ENCODE measurements around the gene NFX1.
A peak's percentile ranks its signal among the peaks of the same experiment; 100 is the strongest.
"Not testable (repeated sequence)": the region's sequence is repeated elsewhere in the genome, so short reads cannot be mapped to it uniquely, and the experiment has no call there.

Gene NFX1

GRCh38 chr9:33391111-33391771 is 100.9 kb downstream of the NFX1 start:
- DNase-seq (ENCODE audit: low spot score), result not testable (repeated sequence)

GRCh38 chr9:33392591-33393021 is 102.3 kb downstream of the NFX1 start:
- DNase-seq (ENCODE audit: low spot score), result not testable (repeated sequence)

GRCh38 chr9:33393581-33393980 is 103.3 kb downstream of the NFX1 start:
- DNase-seq (ENCODE audit: low spot score), result no peak

GRCh38 chr9:33393986-33394385 is 103.7 kb downstream of the NFX1 start:
- not testable (repeated sequence) for DNase-seq (ENCODE audit: low spot score)

- not testable (repeated sequence) for DNase-seq (ENCODE audit: low spot score)
Measured at GRCh38 chr9:33395159-33395879, 105.0 kb downstream of the NFX1 start.

GRCh38 chr9:33397801-33398200 is 107.5 kb downstream of the NFX1 start:
- not testable (repeated sequence) for DNase-seq (ENCODE audit: low spot score)

- DNase-seq (ENCODE audit: low spot score), result not testable (repeated sequence)
Measured at GRCh38 chr9:33399047-33399446, 108.7 kb downstream of the NFX1 start.

GRCh38 chr9:33401809-33402208 is 111.5 kb downstream of the NFX1 start:
- DNase-seq (ENCODE audit: low spot score), result not testable (repeated sequence)

GRCh38 chr9:33402371-33402770 is 112.1 kb downstream of the NFX1 start, which contains the start of gene AQP7:
Gene AQP7, minus strand, starts transcription at chr9:33402568. Its CDS starts 1,306 bp downstream, at chr9:33401262.
- not testable (repeated sequence) for DNase-seq (ENCODE audit: low spot score)

- DNase-seq (ENCODE audit: low spot score), result no peak
Measured at GRCh38 chr9:33403941-33404787, 113.8 kb downstream of the NFX1 start.

- DNase-seq (ENCODE audit: low spot score), result no peak
Measured at GRCh38 chr9:33404788-33405362, 114.6 kb downstream of the NFX1 start.

- DNase-seq (ENCODE audit: low spot score), result no peak
Measured at GRCh38 chr9:33407061-33407460, 116.7 kb downstream of the NFX1 start.

- DNase-seq (ENCODE audit: low spot score), result no peak
Measured at GRCh38 chr9:33408087-33408486, 117.8 kb downstream of the NFX1 start.

GRCh38 chr9:33414268-33414667 is 124.0 kb downstream of the NFX1 start:
- peak; percentile 9 for DNase-seq (ENCODE audit: low spot score)

- DNase-seq (ENCODE audit: low spot score), result no peak
Measured at GRCh38 chr9:33414889-33415500, 124.7 kb downstream of the NFX1 start.

- DNase-seq (ENCODE audit: low spot score), result peak; percentile 93
Measured at GRCh38 chr9:33415501-33416038, 125.3 kb downstream of the NFX1 start.

- DNase-seq (ENCODE audit: low spot score), result peak; percentile 70
Measured at GRCh38 chr9:33416996-33417395, 126.7 kb downstream of the NFX1 start.

GRCh38 chr9:33418090-33418489 is 127.8 kb downstream of the NFX1 start:
- no peak for DNase-seq (ENCODE audit: low spot score)

- DNase-seq (ENCODE audit: low spot score), result no peak
Measured at GRCh38 chr9:33419708-33420303, 129.5 kb downstream of the NFX1 start.
